ENCODE measurements around the gene ATP5F1E.

DNA sequence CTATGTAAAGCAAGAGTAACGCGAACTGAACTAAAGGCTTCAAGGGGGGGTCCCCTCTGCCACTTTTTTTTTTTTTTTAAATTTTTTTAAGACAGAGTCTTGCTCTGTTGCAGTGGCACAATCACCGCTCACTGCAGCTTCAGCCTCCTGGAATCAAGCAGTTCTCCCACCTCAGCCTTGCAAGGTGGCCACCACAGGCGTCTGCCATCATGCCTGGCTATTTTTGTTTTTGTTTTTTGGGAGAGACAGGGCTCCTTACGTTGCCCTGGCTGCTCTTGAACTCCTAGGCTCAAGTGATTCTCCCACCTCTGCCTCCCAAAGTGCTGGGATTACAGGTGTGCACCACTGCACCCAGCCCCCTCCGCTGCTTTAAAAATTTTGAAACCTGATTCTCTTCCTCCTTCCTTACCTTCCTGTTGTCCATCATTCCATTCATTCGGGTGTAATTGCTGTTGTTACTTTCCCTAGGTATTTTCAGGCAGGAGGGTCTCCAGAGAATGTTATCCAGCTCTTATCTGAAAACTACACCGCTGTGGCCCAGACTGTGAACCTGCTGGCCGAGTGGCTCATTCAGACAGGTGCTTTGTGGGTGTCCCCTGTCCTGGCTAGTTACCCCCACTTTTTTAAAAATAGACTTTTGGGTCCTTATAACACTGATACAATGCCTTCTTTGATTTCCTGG is 45.7 kb downstream of the ATP5F1E start:
- TF ChIP-seq EGR1 (IDR thresholded peaks at IDR 0.05; ENCODE audit: borderline replicate concordance in 1 of 2, low read depth in 2 of 2, low read length in 2 of 2) (no peak), MYC (IDR thresholded peaks at IDR 0.05; ENCODE audit: insufficient read depth, insufficient read length, insufficient replicate concordance, low read length, severe bottlenecking) (no peak), BCL11A (IDR thresholded peaks at IDR 0.05; ENCODE audit: low read depth, low read length) (no peak), RAD21 (IDR thresholded peaks at IDR 0.05; ENCODE audit: insufficient read depth, low read depth, low read length) (no peak), POLR2AphosphoS5 (IDR thresholded peaks at IDR 0.05; ENCODE audit: low read length) (no peak)
- TF ChIP-seq, protein P1, sequence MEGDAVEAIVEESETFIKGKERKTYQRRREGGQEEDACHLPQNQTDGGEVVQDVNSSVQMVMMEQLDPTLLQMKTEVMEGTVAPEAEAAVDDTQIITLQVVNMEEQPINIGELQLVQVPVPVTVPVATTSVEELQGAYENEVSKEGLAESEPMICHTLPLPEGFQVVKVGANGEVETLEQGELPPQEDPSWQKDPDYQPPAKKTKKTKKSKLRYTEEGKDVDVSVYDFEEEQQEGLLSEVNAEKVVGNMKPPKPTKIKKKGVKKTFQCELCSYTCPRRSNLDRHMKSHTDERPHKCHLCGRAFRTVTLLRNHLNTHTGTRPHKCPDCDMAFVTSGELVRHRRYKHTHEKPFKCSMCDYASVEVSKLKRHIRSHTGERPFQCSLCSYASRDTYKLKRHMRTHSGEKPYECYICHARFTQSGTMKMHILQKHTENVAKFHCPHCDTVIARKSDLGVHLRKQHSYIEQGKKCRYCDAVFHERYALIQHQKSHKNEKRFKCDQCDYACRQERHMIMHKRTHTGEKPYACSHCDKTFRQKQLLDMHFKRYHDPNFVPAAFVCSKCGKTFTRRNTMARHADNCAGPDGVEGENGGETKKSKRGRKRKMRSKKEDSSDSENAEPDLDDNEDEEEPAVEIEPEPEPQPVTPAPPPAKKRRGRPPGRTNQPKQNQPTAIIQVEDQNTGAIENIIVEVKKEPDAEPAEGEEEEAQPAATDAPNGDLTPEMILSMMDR (IDR thresholded peaks at IDR 0.05 in 2 of 3, conservative IDR thresholded peaks at IDR 0.05 in 1 of 3; ENCODE audit: control insufficient read depth in 2 of 3, extremely low read depth in 1 of 3, insufficient read depth in 1 of 3, low read depth in 3 of 3, low read length in 3 of 3): no peak

Data from GM12878 (cell line).